CD4-positive, alpha-beta memory T cell (primary cell): Measurements from ENCODE around the gene RNF115. TPM values are rescaled to one million over a fixed set of nuclear protein-coding genes. Genes with fewer than 3 reads are reported as not detected.
A peak's percentile ranks its signal among the peaks of the same experiment; 100 is the strongest.

Experiments used
- CTCF ChIA-PET: fragments of 350-600 bp; sonication (Branson Sonifier 250); formaldehyde crosslinking; loops from one replicate; lab custom pipeline; 2021; ENCODE audit warnings: inconsistent platforms; ENCODE audit not compliant: partially characterized antibody; lab: Charles Lee
- POLR2A ChIA-PET: fragments of 350-600 bp; sonication (Branson Sonifier 250); formaldehyde crosslinking; loops from one replicate; lab custom pipeline; 2021; ENCODE audit not compliant: partially characterized antibody; lab: Charles Lee
- DNase-seq, 5 donors: peaks; one replicate each; pipeline versions ENCODE4 v3.0.0 to v3.0.0-alpha.2; 2020 to 2022; ENCODE audit warnings: mixed read lengths in 1 of 5
- H3K27ac ChIP-seq: one replicate; pipeline ENCODE4 v1.7.0; 2013; ENCODE audit warnings: low read depth, low read length
- H3K27me3 ChIP-seq: 2 replicates; pipeline ENCODE4 v1.7.0; 2013; ENCODE audit warnings: mild to moderate bottlenecking, low read length, moderate library complexity; ENCODE audit not compliant: insufficient read depth
- H3K36me3 ChIP-seq: 2 replicates; pipeline ENCODE4 v1.7.0; 2013; ENCODE audit warnings: mild to moderate bottlenecking, low read length, moderate library complexity; ENCODE audit not compliant: insufficient read depth
- H3K4me1 ChIP-seq: 2 replicates; pipeline ENCODE4 v1.7.0; 2013; ENCODE audit warnings: mild to moderate bottlenecking, low read length, moderate library complexity; ENCODE audit not compliant: insufficient read depth
- H3K4me3 ChIP-seq, 2 donors: one replicate each; pipeline ENCODE4 v1.7.0; 2013; ENCODE audit warnings: low read length in 2 of 2, mild to moderate bottlenecking in 1 of 2
- H3K9me3 ChIP-seq, 2 donors: one replicate each; pipeline ENCODE4 v1.7.0; 2013; ENCODE audit warnings: low read length in 2 of 2, control low read depth in 1 of 2; ENCODE audit not compliant: control insufficient read depth in 1 of 2
- H3K27ac Mint-ChIP-seq, 7 donors: one replicate each; pipeline ENCODE4 v1.8.0; 2020 to 2021; ENCODE audit warnings: mixed read lengths in 7 of 7, mild to moderate bottlenecking in 6 of 7, inconsistent platforms in 3 of 7, moderate library complexity in 3 of 7
- H3K27me3 Mint-ChIP-seq, 2 donors: one replicate each; pipeline ENCODE4 v1.8.0; 2020 to 2021; ENCODE audit warnings: mixed read lengths in 2 of 2
- H3K36me3 Mint-ChIP-seq, 2 donors: one replicate each; pipeline ENCODE4 v1.8.0; 2020 to 2021; ENCODE audit warnings: mixed read lengths in 2 of 2, inconsistent platforms in 1 of 2, mild to moderate bottlenecking in 1 of 2
- H3K4me1 Mint-ChIP-seq, 4 donors: one replicate each; pipeline ENCODE4 v1.8.0; 2020 to 2021; ENCODE audit warnings: mixed read lengths in 4 of 4, mild to moderate bottlenecking in 1 of 4
- H3K4me3 Mint-ChIP-seq, 8 donors: one replicate each; pipeline ENCODE4 v1.8.0; 2020 to 2021; ENCODE audit warnings: mixed read lengths in 8 of 8, mild to moderate bottlenecking in 7 of 8, moderate library complexity in 6 of 8, inconsistent platforms in 3 of 8
- H3K9me3 Mint-ChIP-seq, 8 donors: one replicate each; pipeline ENCODE4 v1.8.0; 2020 to 2021; ENCODE audit warnings: mixed read lengths in 8 of 8, mild to moderate bottlenecking in 5 of 8, inconsistent platforms in 3 of 8, moderate library complexity in 1 of 8
- intact Hi-C: fragments of 100-400 bp; cut with micrococcal nuclease; formaldehyde crosslinking; loops from one replicate; pipeline ENCODE4 v1.15.1; 2023
- polyA plus RNA-seq, 2 donors: library from polyadenylated mRNA; unstranded; fragments of 300-500 nt; fragmentation: Illumina TruSeq; gene quantifications; one replicate each; pipeline ENCODE4 v1.2.3, GENCODE V29; 2021
- total RNA-seq, 2 experiments: library from RNA; stranded (reverse); gene quantifications; one replicate each; pipeline ENCODE4 v1.2.3, GENCODE V29; 2021

Gene RNF115
- total RNA-seq: 10 to 100 TPM; 15.2 to 15.3 TPM
- polyA plus RNA-seq: 1 to 10 TPM; 3.3 to 7.6 TPM

GRCh38 chr1:145823565-145824498 is at the start of gene RNF115, which contains the start of gene POLR3C:
TSS of gene RNF115 (minus strand) at chr1:145824095. CDS start at chr1:145823873, 222 bp downstream.
TSS of gene POLR3C (plus strand) at chr1:145824200. CDS start at chr1:145825777, 1,577 bp downstream.
- peaks cover 24% of the 10 kb centered on the region for H3K36me3 ChIP-seq
- peak within 1 kb of the TSS; percentile 78 for H3K27ac ChIP-seq
- Mint-ChIP-seq H3K27ac (peak within 1 kb of the TSS; percentile 90 to 99 (median 97)), H3K36me3 (peaks cover 29 to 39% of the 10 kb centered on the region in 2 donors), H3K27me3 (no peaks in the 10 kb centered on the region), H3K9me3 (no peaks in the 10 kb centered on the region), H3K4me1 (peaks cover 17 to 35% (median 24%) of the 10 kb centered on the region in 4 donors), H3K4me3 (peak within 1 kb of the TSS; percentile 97 to 99 (median 98))
- peaks cover 23% of the 10 kb centered on the region for H3K4me1 ChIP-seq
- POLR2A ChIA-PET: interaction anchor here (0.8 to 5.7 kb wide), 14 partner anchors 15 to 215 kb away, joined by 3 to 58 read pairs (median 8); partner anchors contain the start of genes ANKRD34A, LIX1L, NUDT17 and PEX11B
- no peaks in the 10 kb centered on the region for H3K27me3 ChIP-seq
- DNase-seq: peak; percentile 84 to 92 (median 86)
- H3K9me3 ChIP-seq: no peaks in the 10 kb centered on the region
- intact Hi-C loops: loop anchor here (1.0 to 2.0 kb wide), 2 partner anchors 21 to 35 kb away; partner anchors contain the start of genes NUDT17 and PIAS3
- peak within 1 kb of the TSS; percentile 93 to 100 for H3K4me3 ChIP-seq
- CTCF ChIA-PET: interaction anchor here (1.0 to 3.7 kb wide), 3 partner anchors 22 to 195 kb away, joined by 3 to 31 read pairs (median 4); partner anchors contain the start of gene NUDT17

- H3K4me1 Mint-ChIP-seq: peaks cover 13 to 20% (median 17%) of the 10 kb centered on the region in 4 donors
- H3K27ac ChIP-seq: peak overlapping the region; percentile 11
- H3K36me3 Mint-ChIP-seq: no peaks in the 10 kb centered on the region
- H3K36me3 ChIP-seq: no peaks in the 10 kb centered on the region
- H3K27me3 ChIP-seq: no peaks in the 10 kb centered on the region
- intact Hi-C loops: loop anchor here (2.0 kb wide), 2 partner anchors 13 to 27 kb away; partner anchors contain the start of genes NUDT17 and PIAS3
- H3K27me3 Mint-ChIP-seq: peaks cover 4 to 6% of the 10 kb centered on the region in 2 donors
- DNase-seq: peak in 4 of 5 donors; percentile 31 to 42 (median 40)
- peak overlapping the region; percentile 75 to 84 (median 82) for H3K4me3 Mint-ChIP-seq
- H3K4me1 ChIP-seq: peaks cover 14% of the 10 kb centered on the region
- ChIA-PET CTCF (interaction anchor here (0.7 to 3.7 kb wide), 10 partner anchors 11 to 140 kb away, joined by 3 to 57 read pairs (median 3); partner anchors contain the start of genes NUDT17 and PIAS3), POLR2A (interaction anchor here (0.8 to 3.4 kb wide), 11 partner anchors 8 to 124 kb away, joined by 3 to 41 read pairs (median 4); partner anchors contain the start of genes ANKRD34A, NUDT17, PIAS3 and POLR3C)
- no peaks in the 10 kb centered on the region for H3K9me3 ChIP-seq
- peaks cover 0 to 2% (median 0%) of the 10 kb centered on the region in 8 donors for H3K9me3 Mint-ChIP-seq
- H3K27ac Mint-ChIP-seq: peak overlapping the region in 6 of 7 donors; percentile 38 to 81 (median 68)
- peak overlapping the region in 1 of 2 donors; percentile 51 for H3K4me3 ChIP-seq
Observed at GRCh38 chr1:145871994-145872924, 48.4 kb upstream of the RNF115 start.

GRCh38 chr1:145868232-145868631 is 44.3 kb upstream of the RNF115 start:
- CTCF ChIA-PET: interaction anchor here (0.6 to 2.3 kb wide), 3 partner anchors 9 to 78 kb away, joined by 3 to 12 read pairs (median 4); partner anchors contain the start of gene NUDT17
- H3K27me3 ChIP-seq: no peaks in the 10 kb centered on the region
- Mint-ChIP-seq H3K36me3 (no peaks in the 10 kb centered on the region), H3K27me3 (peaks cover 0 to 7% of the 10 kb centered on the region in 2 donors), H3K4me3 (no peak overlapping the region), H3K27ac (no peak overlapping the region), H3K4me1 (peaks cover 13 to 19% (median 17%) of the 10 kb centered on the region in 4 donors), H3K9me3 (peaks cover 0 to 2% (median 0%) of the 10 kb centered on the region in 8 donors)
- H3K4me3 ChIP-seq: no peak overlapping the region
- peaks cover 14% of the 10 kb centered on the region for H3K4me1 ChIP-seq
- H3K27ac ChIP-seq: no peak overlapping the region
- H3K9me3 ChIP-seq: no peaks in the 10 kb centered on the region
- intact Hi-C loops: no loop called here
- DNase-seq: no peak
- no peaks in the 10 kb centered on the region for H3K36me3 ChIP-seq
- POLR2A ChIA-PET: interaction anchor here (1.2 kb wide), 1 partner anchor 9 kb away, joined by 3 read pairs; the partner anchor contains the start of gene PIAS3

GRCh38 chr1:145863282-145864018 is 39.6 kb upstream of the RNF115 start:
- peaks cover 0 to under 1% of the 10 kb centered on the region in 2 donors for H3K36me3 Mint-ChIP-seq
- H3K4me3 Mint-ChIP-seq: no peak overlapping the region
- ChIA-PET POLR2A (interaction anchor here (1.9 kb wide), 1 partner anchor 55 kb away, joined by 4 read pairs; the partner anchor contains the start of gene PEX11B), CTCF (interaction anchor here (12.5 kb wide), 1 partner anchor 16 kb away, joined by 199 read pairs; the partner anchor contains the start of gene NUDT17)
- H3K27me3 Mint-ChIP-seq: peaks cover 0 to 6% of the 10 kb centered on the region in 2 donors
- no peaks in the 10 kb centered on the region for H3K9me3 Mint-ChIP-seq
- DNase-seq: no peak
- H3K27ac Mint-ChIP-seq: peak overlapping the region in 1 of 7 donors; percentile 13
- H3K4me1 ChIP-seq: peaks cover 6% of the 10 kb centered on the region
- no peaks in the 10 kb centered on the region for H3K27me3 ChIP-seq
- no peaks in the 10 kb centered on the region for H3K36me3 ChIP-seq
- no peak overlapping the region for H3K4me3 ChIP-seq
- intact Hi-C loops: no loop called here
- H3K27ac ChIP-seq: no peak overlapping the region
- H3K9me3 ChIP-seq: no peaks in the 10 kb centered on the region
- H3K4me1 Mint-ChIP-seq: peaks cover under 1 to 9% (median 7%) of the 10 kb centered on the region in 4 donors

- ChIA-PET POLR2A (interaction anchor here (0.6 to 4.7 kb wide), 35 partner anchors 9 to 394 kb away, joined by 3 to 133 read pairs (median 6); partner anchors contain the start of genes ANKRD34A, ANKRD35, LIX1L and NUDT17), CTCF (interaction anchor here (0.7 to 12.5 kb wide), 19 partner anchors 10 to 178 kb away, joined by 3 to 199 read pairs (median 5); partner anchors contain the start of genes ITGA10, LIX1L, NUDT17 and RBM8A)
Observed at GRCh38 chr1:145859491-145860023, 35.7 kb upstream of the RNF115 start.

More at GRCh38 chr1:145859491-145860023, 35.7 kb upstream of the RNF115 start:
- H3K4me3 ChIP-seq: peak overlapping the region; percentile 90 to 96
- H3K27ac ChIP-seq: peak overlapping the region; percentile 74
- H3K9me3 ChIP-seq: no peaks in the 10 kb centered on the region
- H3K27ac Mint-ChIP-seq: peak overlapping the region; percentile 89 to 96 (median 90)
- intact Hi-C loops: loop anchor here (1.0 to 2.0 kb wide), 6 partner anchors 13 to 105 kb away; partner anchors contain the start of genes ANKRD34A, ANKRD35, NUDT17 and PEX11B
- H3K27me3 Mint-ChIP-seq: peaks cover 0 to 2% of the 10 kb centered on the region in 2 donors
- H3K27me3 ChIP-seq: no peaks in the 10 kb centered on the region
- no peaks in the 10 kb centered on the region for H3K9me3 Mint-ChIP-seq
- H3K36me3 ChIP-seq: peaks cover 21% of the 10 kb centered on the region
- H3K4me3 Mint-ChIP-seq: peak overlapping the region; percentile 92 to 97 (median 96)
- peaks cover 12 to 26% of the 10 kb centered on the region in 2 donors for H3K36me3 Mint-ChIP-seq
- peaks cover 17% of the 10 kb centered on the region for H3K4me1 ChIP-seq
- peak; percentile 52 to 84 (median 65) for DNase-seq
- H3K4me1 Mint-ChIP-seq: peaks cover 8 to 29% (median 19%) of the 10 kb centered on the region in 4 donors
